Islet precursor cell (in vitro differentiated cells): ENCODE results near the gene FANCM.
"Not testable (repeated sequence)": the region's sequence is repeated elsewhere in the genome, so short reads cannot be mapped to it uniquely, and the experiment has no call there.

ENCODE experiments used
- DNase-seq: peaks from one replicate; pipeline ENCODE4 v3.0.0-alpha.2; 2018

The FANCM gene

DNA sequence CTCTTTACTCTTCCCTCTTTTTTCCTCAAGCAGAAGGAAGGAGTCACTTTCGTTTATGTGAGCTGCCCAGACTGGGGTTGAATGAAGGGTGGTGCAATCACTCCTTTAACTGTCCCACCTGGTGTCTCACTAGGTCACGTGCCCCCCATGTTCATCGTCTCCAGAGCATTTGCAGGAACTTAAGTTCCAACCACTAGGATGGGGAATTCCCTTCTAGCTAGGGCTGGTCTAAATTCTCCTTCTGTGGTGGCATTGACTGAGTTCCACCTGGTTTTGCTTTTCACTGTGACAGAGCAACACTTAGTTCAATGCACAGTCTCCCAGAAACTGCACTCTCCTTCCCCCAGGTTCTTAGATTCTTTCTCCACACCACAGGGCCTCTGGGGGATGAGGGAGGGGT is 9.5 kb downstream of the FANCM start:
- no peak for DNase-seq

DNA sequence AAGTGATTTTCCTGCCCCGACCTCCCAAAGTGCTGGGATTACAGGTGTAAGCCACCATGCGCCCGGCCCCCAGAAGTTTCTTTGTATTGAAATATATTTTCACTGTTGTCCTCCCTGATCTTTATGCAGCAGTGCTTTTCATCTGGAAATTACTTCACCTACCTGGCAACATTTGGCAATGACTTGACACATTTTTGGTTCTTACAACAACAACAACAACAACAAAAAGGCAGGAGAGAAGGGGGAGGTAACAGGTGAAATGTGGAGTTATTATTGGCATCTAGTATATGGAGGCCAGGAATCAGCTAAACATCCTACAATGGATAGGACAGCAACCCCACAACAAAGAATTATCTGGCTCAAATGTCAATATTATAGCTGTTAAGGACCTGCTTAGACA is 13.9 kb downstream of the FANCM start:
- no peak for DNase-seq

DNA sequence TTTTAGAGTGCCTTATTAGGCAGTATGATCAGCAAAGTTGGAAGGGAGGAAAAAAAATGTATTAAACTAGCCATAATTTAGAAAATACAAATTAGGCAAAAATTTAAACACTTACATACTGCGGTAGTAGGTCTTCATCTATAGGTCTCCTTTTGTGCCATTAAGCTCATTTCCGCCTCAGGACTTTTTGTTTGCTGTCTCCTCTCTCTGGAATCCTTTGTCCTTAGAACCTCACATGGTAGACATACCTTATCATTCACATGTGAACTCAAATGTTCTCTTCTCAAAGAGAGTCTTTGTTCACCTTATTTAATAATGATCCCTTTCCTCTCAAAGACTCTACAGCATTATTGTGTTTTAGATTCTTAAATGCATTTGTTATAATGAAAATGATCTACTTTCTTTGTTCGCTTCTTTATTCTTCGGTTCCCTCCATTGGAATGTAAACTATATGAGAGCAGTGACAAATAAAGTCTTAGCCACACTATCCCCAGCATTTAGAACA is 14.7 kb downstream of the FANCM start:
- no peak for DNase-seq

DNA sequence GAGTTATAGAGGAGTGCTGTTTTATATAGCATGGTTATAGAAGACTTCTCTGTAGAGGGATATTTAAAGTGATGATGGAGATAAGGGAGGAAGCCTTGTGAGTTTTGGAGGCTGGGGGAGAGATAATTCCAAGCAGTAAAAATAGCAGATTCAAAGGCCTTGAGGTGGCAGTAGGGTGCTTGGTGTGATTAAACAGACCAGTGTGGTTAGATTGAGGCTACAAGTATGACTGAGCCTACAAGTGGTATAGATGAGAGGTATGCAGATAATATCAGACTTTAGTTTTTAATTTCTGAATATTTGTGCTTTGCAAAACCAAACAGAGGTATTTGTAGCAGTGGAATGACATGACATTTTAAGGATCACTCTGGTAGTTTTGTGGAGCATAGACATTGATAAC is 20.3 kb downstream of the FANCM start:
- no peak for DNase-seq

DNA sequence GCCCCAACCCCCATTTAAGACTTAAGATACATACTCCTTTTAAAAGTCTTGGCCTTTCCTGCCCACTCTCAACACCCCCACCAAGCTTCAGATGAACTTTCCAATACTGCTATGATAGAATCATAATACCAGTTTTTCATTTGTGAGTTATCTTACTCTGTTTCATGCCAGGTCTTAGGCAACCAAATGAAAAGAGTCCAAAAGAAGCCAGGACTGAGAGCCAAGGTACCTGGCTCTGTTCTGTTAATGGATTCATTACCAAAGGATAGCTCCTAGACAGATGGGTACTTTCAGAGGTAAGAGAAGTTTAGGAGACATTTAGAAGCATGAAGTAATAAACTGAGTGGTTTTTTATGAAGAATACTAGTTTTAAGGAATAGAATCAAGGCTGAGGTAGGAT is 34.2 kb downstream of the FANCM start:
- no peak for DNase-seq

DNA sequence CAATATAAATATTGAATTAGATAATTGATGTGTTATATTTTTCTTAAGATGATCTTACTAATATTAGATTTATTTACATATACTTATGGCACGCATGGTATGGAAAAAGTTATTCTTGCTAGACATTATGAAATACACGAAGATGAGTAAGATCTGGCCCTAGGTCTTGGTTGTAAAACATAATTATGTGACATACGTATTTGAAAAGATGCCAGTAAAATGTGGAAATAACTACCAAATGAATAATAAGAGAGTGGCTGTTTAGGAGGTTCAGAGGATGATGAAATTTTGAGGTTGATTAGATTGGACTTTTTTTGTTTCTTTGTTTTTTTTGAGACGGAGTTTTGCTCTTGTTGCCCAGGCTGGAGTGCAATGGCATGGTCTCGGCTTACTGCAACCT is 41.3 kb downstream of the FANCM start:
- DNase-seq: no peak

DNA sequence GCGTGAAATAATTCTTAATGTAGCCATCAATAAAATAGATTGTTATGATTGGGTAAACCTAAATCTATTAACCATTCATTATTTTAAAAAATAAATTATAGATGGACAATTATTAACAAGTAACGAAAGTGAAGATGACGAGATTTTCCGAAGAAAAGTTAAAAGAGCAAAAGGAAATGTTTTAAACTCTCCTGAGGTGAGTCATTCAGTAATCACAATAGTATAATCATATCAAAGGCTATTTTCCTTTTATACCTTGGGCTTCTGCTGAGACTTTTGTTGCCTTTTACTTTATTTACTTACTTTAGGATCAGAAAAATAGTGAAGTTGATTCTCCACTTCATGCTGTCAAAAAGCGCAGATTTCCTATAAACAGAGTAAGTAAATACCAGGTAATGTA is 45.6 kb downstream of the FANCM start:
- no peak for DNase-seq

DNA sequence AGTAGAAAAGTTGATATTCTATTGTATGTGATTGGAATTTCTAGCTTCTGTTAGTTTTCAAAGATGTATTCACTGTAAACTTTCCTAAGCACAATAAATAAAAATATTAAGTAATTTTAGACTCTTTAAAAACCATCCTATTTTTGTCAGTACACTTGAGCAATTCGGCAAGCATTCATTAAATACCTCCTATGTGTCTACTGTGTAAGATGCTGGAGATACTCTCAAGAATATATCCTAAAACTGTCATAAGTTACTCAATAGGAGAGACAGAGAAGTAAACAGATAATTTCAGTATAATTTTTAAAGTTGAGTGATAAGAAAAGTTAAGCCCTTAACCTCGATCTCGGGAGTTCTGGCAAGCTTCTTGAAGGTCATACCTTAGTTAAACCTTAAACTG is 46.1 kb downstream of the FANCM start:
- no peak for DNase-seq

DNA sequence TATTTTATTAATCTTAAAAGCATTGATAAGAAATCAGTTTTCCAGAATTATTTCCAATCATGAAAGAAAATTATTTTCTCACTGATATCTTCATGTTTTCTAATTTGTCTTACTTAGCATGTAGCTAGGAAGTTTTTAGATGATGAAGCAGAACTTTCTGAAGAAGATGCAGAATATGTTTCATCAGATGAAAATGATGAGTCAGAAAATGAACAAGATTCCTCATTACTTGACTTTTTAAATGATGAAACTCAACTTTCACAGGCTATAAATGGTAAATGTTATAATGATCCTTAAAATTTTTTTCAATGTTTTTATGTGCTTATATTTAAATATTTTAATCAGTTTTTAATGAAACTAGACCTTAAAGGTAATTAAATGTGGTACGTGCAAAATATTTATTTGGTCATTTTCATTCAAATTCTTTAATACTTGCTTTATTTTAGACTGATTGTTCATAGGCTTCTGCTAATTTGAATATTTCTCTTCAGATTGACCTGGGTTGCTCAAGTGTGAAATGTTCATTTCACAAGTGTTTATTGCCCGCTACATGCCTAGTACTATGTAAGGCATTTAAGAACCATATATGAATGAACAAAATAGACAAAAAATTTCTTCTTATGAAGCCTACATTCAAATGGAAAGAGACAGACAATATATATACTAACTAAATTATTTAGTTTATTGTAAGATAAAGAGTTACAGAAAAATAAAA is 49.5 kb downstream of the FANCM start:
- no peak for DNase-seq

DNA sequence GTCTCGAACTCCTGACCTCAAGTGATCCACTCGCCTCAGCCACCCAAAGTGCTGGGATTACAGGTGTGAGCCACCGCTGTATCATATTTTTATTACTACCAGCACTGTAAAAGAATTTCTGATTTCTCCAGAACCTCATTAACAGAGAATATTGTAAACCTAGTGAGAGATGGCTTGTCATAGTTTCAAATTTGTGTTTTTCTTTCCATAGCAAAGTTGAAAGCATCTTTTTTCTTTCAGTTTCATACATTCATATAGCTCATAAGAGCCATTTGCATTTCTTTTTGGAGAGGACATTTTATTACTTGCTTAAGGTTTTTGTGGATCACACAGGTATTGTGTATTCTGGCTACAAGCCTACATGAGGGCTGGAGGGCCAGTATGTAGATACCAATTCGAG is 59.2 kb downstream of the FANCM start:
- DNase-seq: no peak

DNA sequence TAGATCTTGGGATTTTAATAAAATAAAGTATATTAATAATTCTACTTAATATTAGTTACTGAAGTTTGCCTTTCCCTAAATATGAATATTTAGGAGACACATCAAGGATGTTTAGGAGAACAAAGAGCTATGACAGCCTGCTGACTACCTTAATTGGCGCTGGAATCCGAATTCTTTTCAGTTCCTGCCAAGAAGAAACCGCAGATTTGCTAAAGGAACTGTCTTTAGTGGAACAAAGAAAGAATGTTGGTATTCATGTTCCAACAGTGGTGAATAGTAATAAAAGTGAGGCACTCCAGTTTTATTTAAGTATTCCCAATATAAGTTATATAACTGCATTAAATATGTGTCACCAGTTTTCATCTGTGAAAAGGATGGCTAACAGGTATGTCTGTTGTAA is 62.8 kb downstream of the FANCM start:
- DNase-seq: no peak

DNA sequence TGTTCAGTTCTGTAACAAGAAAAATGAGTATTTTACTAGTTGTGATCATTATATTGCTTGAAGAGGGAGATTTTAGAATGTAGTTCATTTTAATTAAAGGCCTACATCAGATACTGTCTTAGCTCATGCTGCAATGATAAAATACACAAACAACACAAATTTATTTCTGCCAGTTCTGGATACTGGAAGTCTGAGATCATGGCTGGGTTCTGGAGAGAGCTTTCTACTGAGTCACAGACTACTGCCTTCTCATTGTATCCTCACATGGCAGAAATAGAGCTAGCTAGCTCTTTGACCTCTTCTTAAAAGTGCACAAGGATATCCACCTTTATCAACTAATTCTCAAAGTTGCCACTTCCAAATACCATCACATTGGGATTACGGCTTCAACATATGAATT is 63.5 kb downstream of the FANCM start:
- no peak for DNase-seq

DNA sequence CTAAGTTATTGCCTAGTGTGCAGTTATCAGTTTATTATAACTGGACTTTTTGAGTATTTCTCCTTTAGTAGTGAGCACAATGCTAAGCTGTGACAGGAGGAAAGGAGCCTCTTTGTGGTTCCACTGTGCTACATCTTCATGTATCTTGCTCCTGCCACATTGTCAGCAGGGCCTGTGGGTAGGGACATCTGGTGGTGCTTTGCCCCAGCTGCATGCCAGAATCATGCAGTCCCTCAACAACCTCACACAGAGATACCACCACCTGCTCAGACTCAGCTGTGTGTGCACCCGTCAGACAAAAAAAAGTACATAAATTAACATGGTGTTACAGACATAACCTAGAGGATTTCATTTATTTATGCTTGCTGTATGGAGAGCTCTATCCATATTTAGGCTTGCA is 66.2 kb downstream of the FANCM start:
- DNase-seq: peak; percentile 61

DNA sequence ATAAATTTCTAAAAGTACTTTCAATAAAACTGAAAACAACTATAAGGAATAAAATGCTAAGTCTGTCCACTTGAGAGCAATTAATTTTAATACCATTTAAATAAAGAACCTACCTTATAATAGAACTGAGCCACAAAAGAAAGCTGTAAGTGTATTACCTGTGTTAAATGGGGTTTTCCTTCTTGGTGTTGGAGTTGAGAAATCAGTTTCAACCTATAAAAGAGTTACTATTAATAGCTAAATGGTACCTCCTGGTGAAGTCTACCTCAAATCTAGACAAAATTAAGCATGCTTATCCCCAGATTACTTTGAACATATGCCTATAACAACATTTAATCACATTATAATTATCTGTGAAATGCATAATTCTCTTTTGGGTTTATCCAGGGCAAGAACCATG is 68.5 kb downstream of the FANCM start:
- DNase-seq: no peak

DNA sequence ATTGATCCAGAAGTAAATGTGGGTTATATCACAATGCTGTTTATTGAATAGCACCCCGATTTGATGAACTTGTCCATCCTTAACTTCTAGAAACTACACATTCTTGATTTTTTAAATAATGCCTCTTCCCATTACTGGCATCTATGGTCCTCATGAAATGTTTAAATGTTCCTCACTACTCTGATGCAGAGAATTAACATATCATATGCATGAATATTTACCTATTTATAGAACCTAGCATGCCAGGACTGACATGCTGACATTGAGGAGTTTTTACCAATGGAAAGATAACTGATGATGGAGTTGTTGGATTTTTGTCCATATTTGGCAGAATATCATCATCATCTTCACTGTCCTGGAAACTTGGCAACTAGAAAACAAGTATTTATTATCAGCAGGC is 74.4 kb downstream of the FANCM start:
- DNase-seq: no peak

DNA sequence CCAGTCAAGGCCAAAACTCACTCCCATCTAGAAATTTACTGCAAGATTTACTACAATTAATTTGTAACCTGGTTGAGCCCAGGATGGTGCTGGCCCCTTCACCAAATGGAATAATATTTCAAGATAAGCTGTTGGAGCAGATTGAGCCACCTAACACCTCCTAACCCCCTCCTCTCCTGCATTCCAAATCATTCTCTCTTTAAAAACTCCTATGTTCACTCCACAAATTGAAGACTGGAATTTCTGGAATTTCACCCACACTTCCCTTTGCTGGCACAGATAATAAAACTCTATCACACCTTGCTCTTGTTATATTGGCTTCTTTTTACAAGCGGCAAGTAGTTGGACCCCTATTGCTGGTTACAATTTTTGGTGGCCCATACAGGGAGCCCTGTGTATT is 75.6 kb downstream of the FANCM start:
- no peak for DNase-seq

DNA sequence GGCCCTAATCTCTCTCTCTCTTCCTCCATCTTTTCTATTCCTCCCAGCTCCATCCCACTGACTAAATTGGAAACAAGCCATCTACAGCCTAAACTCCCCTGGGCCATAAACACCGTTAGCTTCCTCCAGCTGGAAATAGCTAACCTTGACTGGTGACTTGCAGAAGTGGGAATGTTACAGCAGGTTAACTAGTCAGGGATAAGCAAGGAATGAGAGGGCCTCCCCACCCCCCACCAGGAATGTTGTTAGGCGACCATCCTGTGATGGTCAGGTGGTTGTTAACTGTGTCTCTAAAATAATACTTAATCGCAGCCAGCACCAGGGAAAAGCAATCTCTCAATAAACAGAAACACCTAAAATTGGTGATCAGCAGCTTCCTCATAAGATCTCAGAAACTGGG is 76.5 kb downstream of the FANCM start:
- peak; percentile 81 for DNase-seq

DNA sequence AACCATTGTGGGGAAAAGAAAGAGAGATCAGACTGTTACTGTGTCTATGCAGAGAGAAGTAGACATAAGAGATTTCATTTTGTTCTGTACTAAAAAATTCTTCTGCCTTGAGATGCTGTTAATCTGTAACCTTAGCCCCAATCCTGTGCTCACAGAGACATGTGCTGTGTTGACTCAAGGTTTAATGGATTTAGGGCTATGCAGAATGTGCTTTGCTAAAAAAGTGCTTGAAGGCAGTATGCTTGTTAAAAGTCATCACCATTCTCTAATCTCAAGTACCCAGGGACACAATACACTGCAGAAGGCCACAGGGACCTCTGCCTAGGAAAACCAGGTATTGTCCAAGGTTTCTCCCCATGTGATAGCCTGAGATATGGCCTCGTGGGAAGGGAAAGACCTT is 78.0 kb downstream of the FANCM start:
- not testable (repeated sequence) for DNase-seq

DNA sequence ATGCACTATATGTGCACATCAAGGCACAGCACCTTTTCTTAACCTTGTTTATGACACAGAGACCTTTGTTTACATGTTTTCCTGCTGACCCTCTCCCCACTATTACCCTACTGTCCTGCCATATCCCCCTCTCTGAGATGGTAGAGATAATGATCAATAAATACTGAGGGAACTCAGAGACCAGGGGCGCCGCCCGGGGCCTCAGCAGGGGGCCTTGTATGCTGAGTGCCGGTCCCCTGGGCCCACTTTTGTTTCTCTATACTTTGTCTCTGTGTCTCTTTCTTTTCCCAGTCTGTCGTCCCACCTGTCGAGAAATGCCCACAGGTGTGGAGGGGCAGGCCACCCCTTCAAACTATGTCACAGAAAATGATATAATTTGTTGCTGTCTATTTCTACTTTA is 78.6 kb downstream of the FANCM start:
- not testable (repeated sequence) for DNase-seq

DNA sequence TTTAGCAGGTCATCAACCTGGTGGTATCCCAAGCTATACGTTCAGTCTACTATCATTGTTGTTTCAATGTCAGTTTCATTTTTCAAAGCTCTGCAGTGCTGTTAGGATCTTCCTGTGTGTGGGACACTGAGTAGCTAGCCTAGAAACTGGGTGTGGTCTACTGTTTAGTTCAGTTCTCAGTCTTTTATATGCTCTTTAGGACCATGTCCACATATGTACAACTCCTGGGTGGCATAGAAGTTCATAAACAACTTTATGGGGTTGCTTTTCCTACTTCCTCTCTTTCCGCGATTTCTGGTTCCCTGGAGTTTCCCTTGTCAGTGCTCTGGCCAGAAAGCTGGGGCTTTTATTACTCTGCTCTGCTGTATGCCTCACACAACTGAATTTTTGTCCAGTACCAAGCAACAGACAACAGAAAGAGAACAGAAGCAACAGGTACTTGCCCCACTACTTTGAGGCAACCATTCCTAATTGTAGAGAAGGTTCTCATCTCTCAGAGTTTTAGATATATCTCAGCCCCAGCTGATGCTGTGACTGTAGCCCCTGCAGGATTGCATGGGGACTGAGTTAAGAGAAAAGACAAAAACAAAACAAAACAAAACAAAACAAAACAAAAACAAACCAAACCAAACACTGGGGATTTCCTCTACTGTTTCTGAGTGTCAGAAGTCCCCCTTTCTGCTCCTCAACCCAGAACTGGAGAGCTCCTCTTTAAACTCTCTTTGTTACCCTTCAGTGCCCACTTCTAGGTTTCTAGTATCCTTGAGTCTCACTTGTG is 86.9 kb downstream of the FANCM start:
- no peak for DNase-seq

DNA sequence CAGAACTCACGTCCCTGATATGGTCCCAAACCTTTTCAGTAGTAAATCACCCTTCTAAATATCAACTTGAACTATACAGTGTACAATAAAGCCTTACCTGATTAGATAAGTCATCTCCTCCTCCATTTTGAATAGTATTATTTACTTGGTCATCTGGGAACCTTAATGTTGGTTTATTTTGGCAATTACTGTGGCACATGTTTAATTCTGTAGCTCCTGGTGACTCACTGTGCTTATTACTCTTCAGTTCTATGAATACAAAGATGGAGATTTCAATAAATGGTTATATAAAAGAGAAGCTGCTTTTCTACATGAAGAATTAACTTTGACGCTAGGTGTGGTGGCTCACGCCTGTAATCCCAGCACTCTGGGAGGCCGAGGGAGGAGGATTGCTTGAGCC is 91.8 kb downstream of the FANCM start:
- no peak for DNase-seq

DNA sequence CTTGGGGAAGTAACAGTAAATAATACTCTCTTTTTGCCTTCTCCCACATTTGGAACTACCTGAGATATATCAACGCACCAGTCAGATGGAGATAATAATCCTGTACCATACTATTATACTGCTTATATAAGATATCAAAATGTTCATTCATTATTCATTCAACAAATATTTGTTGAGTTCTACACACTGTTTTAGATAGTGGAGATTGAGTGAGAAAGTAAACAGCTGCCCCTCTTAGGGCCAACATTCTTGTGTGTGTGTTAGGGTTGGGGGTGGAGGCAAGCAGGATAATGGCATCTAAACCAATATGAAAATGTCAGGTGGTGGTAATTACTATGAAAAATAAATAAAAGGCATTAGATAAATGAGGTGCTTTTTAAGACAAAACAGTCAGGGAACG is 103.3 kb downstream of the FANCM start:
- DNase-seq: no peak

DNA sequence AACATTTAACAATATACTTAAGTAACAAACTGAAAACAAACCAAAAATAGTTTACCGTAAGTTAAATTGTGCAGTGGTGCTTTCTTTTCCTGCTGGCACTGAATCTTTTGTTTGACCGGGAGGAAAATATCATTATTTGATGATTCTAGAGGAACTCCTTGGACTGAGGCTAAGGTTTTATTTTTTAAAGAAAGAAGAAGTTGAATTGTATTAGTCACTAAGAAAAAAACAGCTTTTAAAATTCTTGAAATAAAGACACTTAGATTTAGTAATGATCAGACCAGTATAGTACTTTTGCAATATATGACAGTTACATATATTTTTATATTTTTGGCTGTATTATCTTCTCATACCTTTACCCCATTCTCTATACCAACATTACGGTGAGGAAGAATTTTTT is 107.0 kb downstream of the FANCM start:
- no peak for DNase-seq

DNA sequence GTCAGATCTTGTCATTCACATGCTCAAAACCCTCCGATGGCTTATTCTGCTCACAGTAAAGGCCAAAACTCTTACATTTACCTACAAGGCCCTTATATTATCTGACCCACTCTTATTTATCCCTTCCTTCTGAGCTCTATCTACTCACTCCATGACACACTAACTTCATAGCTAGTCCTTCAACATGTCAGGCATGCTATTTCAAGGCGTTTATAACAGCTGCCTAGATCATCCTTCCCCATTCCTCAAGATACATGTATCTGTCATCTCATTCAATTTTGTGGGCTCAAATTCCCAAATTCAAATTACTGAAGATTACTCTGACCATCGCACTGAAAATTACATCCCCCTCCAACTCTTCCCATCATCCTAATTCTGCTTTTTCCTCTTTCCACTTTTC is 110.4 kb downstream of the FANCM start:
- DNase-seq: no peak

DNA sequence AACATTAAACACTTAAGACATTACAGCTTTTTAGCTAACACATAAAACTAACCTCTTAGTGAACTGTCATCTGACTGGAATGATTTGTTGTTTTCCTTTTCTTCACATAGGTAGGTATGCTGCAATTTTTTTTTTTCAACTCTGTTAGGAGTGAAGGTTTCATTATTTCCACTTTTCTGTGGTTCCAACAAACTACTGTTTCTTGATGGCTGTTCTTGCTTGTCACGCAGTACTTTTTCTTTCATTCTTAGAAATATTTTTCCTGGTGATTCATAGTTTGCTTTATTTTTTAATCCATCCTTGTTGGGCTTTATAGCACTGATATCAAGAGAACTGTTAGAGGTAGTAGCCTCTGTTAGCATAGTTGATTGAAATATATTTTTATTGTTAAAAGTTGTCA is 111.0 kb downstream of the FANCM start:
- DNase-seq: no peak
